ENCODE results near the gene AHCYL2. TPM values are rescaled to one million over a fixed set of nuclear protein-coding genes. Genes with fewer than 3 reads are reported as not detected.

Gene AHCYL2
- total RNA-seq, 1 experiment from 2014 or later, result 17.0 TPM

DNA sequence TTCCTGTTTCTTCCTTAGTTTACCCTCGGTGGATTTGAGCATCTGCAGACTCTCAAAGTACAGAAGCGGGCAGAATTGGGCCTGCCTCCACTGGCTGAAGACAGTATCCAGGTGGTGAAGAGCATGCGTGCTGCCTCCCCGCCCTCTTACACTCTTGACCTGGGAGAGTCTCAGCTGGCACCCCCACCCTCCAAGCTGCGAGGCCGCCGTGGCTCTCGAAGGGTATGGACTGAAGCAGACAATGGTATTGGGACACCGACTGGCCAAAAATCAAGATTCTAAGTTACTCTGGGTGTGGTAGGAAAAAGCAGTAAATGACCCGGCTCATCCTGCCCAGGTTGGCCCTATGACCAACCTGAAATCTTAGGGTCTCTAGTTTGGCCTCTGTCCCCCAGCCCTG lies 231.6 kb downstream of the AHCYL2 start:
- Histone ChIP-seq H2AFZ (ENCODE audit: low read depth, low read length, poor library complexity, severe bottlenecking) (no peak overlapping the region), H3K4me1 (ENCODE audit: control insufficient read depth in 1 of 2, insufficient read depth in 2 of 2, low read length in 2 of 2) (peaks cover 7 to 27% of the 10 kb centered on the region in 2 experiments), H3K9me3 (ENCODE audit: control insufficient read depth in 1 of 2, insufficient read depth in 1 of 2, low read depth in 1 of 2, low read length in 2 of 2) (no peaks in the 10 kb centered on the region), H3K9ac (ENCODE audit: low read length) (no peak overlapping the region), H3K36me3 (ENCODE audit: control insufficient read depth in 1 of 2, insufficient read depth in 2 of 2, low read length in 2 of 2) (peaks cover 11 to 39% of the 10 kb centered on the region in 2 experiments), H4K20me1 (ENCODE audit: insufficient read depth) (no peaks in the 10 kb centered on the region), H3K4me2 (ENCODE audit: low read length) (no peak overlapping the region), H3K27me3 (ENCODE audit: insufficient read depth, low read length) (no peaks in the 10 kb centered on the region), H3K27ac (ENCODE audit: low read depth, low read length) (no peak overlapping the region), H3K9me2 (ENCODE audit: insufficient read depth) (no peaks in the 10 kb centered on the region), H3K4me3 (replicated peaks in 1 of 2; ENCODE audit: low read depth in 1 of 2, low read length in 2 of 2) (no peak overlapping the region), H3K79me2 (ENCODE audit: insufficient read depth, low read length) (no peaks in the 10 kb centered on the region)
- DNase-seq (ENCODE audit: low read depth, low spot score) (no peak), ATAC-seq (no peak)
- ChIA-PET RAD21 (ENCODE audit: low non-redundant PET in 1 of 2, low total read pairs in 2 of 2, uncharacterized antibody in 2 of 2, unreplicated experiment in 2 of 2) (no interaction called here), CTCF (no interaction called here), POLR2A (no interaction called here)
- TF ChIP-seq ZNF274 (IDR thresholded peaks at IDR 0.05; ENCODE audit: low read depth, low read length), result no peak
- no peak for TF ChIP-seq CEBPB (IDR thresholded peaks at IDR 0.05; ENCODE audit: low read depth)
- no peak for TF ChIP-seq POLR2A (IDR thresholded peaks at IDR 0.05; ENCODE audit: borderline replicate concordance, extremely low read depth, insufficient read depth, insufficient read length)
- TF ChIP-seq RAD21 (IDR thresholded peaks at IDR 0.05; ENCODE audit: low read depth), result no peak
- no peak for TF ChIP-seq CBX3 (IDR thresholded peaks at IDR 0.05; ENCODE audit: low read depth)
- TF ChIP-seq, protein P1, sequence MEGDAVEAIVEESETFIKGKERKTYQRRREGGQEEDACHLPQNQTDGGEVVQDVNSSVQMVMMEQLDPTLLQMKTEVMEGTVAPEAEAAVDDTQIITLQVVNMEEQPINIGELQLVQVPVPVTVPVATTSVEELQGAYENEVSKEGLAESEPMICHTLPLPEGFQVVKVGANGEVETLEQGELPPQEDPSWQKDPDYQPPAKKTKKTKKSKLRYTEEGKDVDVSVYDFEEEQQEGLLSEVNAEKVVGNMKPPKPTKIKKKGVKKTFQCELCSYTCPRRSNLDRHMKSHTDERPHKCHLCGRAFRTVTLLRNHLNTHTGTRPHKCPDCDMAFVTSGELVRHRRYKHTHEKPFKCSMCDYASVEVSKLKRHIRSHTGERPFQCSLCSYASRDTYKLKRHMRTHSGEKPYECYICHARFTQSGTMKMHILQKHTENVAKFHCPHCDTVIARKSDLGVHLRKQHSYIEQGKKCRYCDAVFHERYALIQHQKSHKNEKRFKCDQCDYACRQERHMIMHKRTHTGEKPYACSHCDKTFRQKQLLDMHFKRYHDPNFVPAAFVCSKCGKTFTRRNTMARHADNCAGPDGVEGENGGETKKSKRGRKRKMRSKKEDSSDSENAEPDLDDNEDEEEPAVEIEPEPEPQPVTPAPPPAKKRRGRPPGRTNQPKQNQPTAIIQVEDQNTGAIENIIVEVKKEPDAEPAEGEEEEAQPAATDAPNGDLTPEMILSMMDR (IDR thresholded peaks at IDR 0.05 in 2 of 3, conservative IDR thresholded peaks at IDR 0.05 in 1 of 3; ENCODE audit: borderline replicate concordance in 1 of 3, insufficient read depth in 1 of 3, low read depth in 2 of 3, low read length in 2 of 3), result no peak
- no peak for TF ChIP-seq YY1 (IDR thresholded peaks at IDR 0.05; ENCODE audit: extremely low read depth, insufficient replicate concordance, low read depth, low read length)
- no peak for TF ChIP-seq SRF (IDR thresholded peaks at IDR 0.05; ENCODE audit: low read depth)
- no peak for TF ChIP-seq REST (IDR thresholded peaks at IDR 0.05; ENCODE audit: low read depth)
- TF ChIP-seq JUND (IDR thresholded peaks at IDR 0.05), result no peak
- no peak for TF ChIP-seq SIN3A (IDR thresholded peaks at IDR 0.05; ENCODE audit: low read depth)
- no peak for TF ChIP-seq ELF1 (IDR thresholded peaks at IDR 0.05; ENCODE audit: borderline replicate concordance, low read depth)
- no peak for TF ChIP-seq ZBTB33 (IDR thresholded peaks at IDR 0.05; ENCODE audit: extremely low read depth, insufficient replicate concordance, low read length)
- TF ChIP-seq EGR1 (IDR thresholded peaks at IDR 0.05; ENCODE audit: low read depth), result no peak
- TF ChIP-seq, protein P2, sequence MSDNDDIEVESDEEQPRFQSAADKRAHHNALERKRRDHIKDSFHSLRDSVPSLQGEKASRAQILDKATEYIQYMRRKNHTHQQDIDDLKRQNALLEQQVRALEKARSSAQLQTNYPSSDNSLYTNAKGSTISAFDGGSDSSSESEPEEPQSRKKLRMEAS (IDR thresholded peaks at IDR 0.05), result no peak
- TF ChIP-seq SP1 (IDR thresholded peaks at IDR 0.05; ENCODE audit: low read depth), result no peak
- no peak for TF ChIP-seq EZH2phosphoT487 (IDR thresholded peaks at IDR 0.05; ENCODE audit: borderline replicate concordance)
- TF ChIP-seq ZFX (IDR thresholded peaks at IDR 0.05), result no peak
- TF ChIP-seq EZH2 (IDR thresholded peaks at IDR 0.05), result no peak
- TF ChIP-seq POLR2AphosphoS5 (IDR thresholded peaks at IDR 0.05; ENCODE audit: low read depth, low read length), result no peak
- no TSS peak for BruUV-seq (replicated peaks)
- intact Hi-C loops (cut with micrococcal nuclease), result no loop called here

All from HCT116 (cell line).